ENCODE measurements around the gene SERTAD2. TPM values are rescaled to one million over a fixed set of nuclear protein-coding genes. Genes with fewer than 3 reads are reported as not detected.
A peak's percentile ranks its signal among the peaks of the same experiment; 100 is the strongest.

Gene SERTAD2
- total and polyA plus RNA-seq, 2 donors = 14.6 to 17.6 TPM

DNA sequence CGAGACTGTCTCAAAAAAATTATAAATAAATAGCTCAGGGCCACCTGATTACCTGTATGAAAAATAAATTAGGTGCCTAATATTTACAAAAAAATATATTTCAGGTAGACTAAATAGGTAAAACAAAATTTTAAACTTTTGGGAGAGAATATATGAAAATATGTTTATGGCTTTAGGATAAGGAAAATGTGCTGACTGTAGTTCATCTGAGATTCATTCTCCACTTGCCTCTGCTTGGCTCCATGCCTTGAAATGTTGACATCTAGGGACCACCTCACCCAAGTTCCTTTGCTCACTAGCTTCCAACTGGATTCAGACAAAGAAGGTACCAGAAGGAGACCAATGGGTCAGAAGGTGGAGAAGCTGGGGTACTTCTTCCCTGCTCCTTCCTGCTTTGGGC is 9.7 kb upstream of the SERTAD2 start:
- Histone ChIP-seq H3K4me1 (ENCODE audit: insufficient read depth) (no peaks in the 10 kb centered on the region), H3K27ac (ENCODE audit: low read depth) (no peak overlapping the region), H3K4me3 (ENCODE audit: low read depth, low read length) (no peak overlapping the region), H3K36me3 (ENCODE audit: insufficient read depth) (no peaks in the 10 kb centered on the region)
- 97% methylated on average over 1 of the region's 1 CpG for WGBS
- no peak for DNase-seq (ENCODE audit: extremely low spot score)

DNA sequence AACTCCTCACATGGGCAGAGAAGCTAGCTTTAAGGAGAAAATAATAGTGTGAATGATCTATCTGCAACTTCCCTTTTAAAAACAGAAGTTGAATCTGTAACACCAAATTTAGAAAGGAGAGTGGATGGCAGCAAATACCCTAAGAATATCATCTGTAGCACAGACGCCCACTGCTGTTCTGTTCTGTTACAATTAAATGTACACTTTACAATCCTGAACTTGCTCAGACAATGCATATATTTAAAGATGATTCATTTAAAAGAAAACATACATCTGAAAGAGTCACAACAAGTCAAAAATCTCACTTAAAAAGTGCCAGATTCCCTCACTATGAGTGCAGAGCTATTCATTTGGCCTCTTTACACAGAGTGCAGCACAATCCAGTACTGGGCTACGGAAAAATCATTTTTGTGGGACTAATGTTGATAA is 8.0 kb upstream of the SERTAD2 start:
- H3K36me3 ChIP-seq (ENCODE audit: insufficient read depth) = no peaks in the 10 kb centered on the region
- no peaks in the 10 kb centered on the region for H3K4me1 ChIP-seq (ENCODE audit: insufficient read depth)
- WGBS = 73% methylated on average over 2 of the region's 2 CpGs
- H3K27ac ChIP-seq (ENCODE audit: low read depth) = no peak overlapping the region
- no peak for DNase-seq (ENCODE audit: extremely low spot score)
- no peak overlapping the region for H3K4me3 ChIP-seq (ENCODE audit: low read depth, low read length)

DNA sequence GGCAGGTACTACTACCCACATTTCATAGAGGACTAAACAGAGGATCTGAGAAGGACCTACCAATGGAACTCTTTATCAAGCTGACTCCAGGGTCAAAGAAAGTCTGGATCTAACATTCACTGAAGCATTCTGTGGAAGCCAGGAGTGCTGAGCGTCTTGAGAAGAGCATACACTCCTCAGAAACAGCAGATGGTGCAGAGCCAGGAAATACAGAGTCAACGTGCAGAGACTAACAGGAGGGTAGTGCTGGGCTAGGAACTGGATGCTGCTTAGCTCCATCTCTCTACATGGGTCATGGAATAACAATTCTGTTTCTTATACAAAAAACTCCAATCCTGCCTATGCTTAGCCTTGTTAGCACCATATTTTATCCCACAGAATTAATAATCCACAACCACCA is 5.5 kb upstream of the SERTAD2 start:
- no peak for DNase-seq (ENCODE audit: extremely low spot score)
- Histone ChIP-seq H3K36me3 (ENCODE audit: insufficient read depth) (no peaks in the 10 kb centered on the region), H3K4me1 (ENCODE audit: insufficient read depth) (no peaks in the 10 kb centered on the region), H3K27ac (ENCODE audit: low read depth) (no peak overlapping the region), H3K4me3 (ENCODE audit: low read depth, low read length) (no peak overlapping the region)
- 82% methylated on average over 2 of the region's 2 CpGs for WGBS

GRCh38 chr2:64658269-64658668 is 4.6 kb upstream of the SERTAD2 start:
- 96% methylated on average over 6 of the region's 6 CpGs for WGBS
- no peaks in the 10 kb centered on the region for H3K36me3 ChIP-seq (ENCODE audit: insufficient read depth)
- H3K4me1 ChIP-seq (ENCODE audit: insufficient read depth) = no peaks in the 10 kb centered on the region
- no peak for DNase-seq (ENCODE audit: extremely low spot score)
- no peak overlapping the region for H3K4me3 ChIP-seq (ENCODE audit: low read depth, low read length)
- no peak overlapping the region for H3K27ac ChIP-seq (ENCODE audit: low read depth)

DNA sequence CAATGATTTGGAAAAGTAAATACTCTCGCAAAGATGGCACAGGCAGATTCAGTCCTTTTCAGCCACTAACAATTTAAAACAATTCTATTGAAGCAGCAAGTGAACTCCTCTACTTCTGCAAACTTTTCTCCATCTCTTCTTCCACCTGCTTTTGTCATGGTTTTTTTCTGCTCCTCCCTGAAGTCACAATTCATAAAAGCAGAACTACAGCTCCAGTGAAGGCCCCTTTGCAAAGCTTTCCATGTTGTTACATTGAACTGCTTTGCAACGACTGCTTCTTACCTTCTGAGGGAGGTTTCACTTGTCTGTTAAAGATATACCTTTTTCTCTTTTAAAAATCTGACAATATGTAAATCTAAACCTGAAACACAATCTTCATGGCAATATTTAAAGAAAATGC is 3.7 kb upstream of the SERTAD2 start:
- Histone ChIP-seq H3K36me3 (ENCODE audit: insufficient read depth) (no peaks in the 10 kb centered on the region), H3K4me1 (ENCODE audit: insufficient read depth) (no peaks in the 10 kb centered on the region), H3K27ac (ENCODE audit: low read depth) (no peak overlapping the region), H3K4me3 (ENCODE audit: low read depth, low read length) (no peak overlapping the region)
- DNase-seq (ENCODE audit: extremely low spot score) = no peak
- WGBS = 90% methylated on average over 2 of the region's 2 CpGs

DNA sequence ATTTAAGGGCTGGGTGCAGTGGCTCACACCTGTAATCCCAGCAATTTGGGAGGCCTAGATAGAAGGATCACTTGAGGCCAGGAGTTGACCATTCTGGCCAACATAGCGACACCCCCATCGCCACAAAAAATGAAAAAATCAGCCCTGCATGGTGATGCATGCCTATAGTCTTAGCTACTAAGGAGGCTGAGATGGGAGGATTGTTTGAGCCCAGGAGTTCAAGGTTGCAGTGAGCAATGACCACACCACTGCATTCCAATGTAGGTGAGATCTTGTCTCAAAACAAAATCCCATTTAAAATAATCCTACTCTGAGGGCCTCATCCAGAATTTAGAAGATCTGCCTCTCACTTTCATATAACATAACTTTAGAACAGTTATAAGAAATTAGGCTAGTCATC is 2.7 kb upstream of the SERTAD2 start:
- Histone ChIP-seq H3K4me3 (ENCODE audit: low read depth, low read length) (no peak overlapping the region), H3K4me1 (ENCODE audit: insufficient read depth) (no peaks in the 10 kb centered on the region), H3K27ac (ENCODE audit: low read depth) (no peak overlapping the region), H3K36me3 (ENCODE audit: insufficient read depth) (no peaks in the 10 kb centered on the region)
- DNase-seq (ENCODE audit: extremely low spot score) = no peak
- WGBS = 96% methylated on average over 2 of the region's 2 CpGs

- WGBS = 83% methylated on average over 3 of the region's 3 CpGs
- Histone ChIP-seq H3K4me1 (ENCODE audit: insufficient read depth) (no peaks in the 10 kb centered on the region), H3K27ac (ENCODE audit: low read depth) (no peak overlapping the region), H3K36me3 (ENCODE audit: insufficient read depth) (no peaks in the 10 kb centered on the region), H3K4me3 (ENCODE audit: low read depth, low read length) (no peak overlapping the region)
- DNase-seq (ENCODE audit: extremely low spot score) = no peak
These were observed 2.2 kb upstream of the SERTAD2 start for GRCh38 chr2:64655873-64656272.

DNA sequence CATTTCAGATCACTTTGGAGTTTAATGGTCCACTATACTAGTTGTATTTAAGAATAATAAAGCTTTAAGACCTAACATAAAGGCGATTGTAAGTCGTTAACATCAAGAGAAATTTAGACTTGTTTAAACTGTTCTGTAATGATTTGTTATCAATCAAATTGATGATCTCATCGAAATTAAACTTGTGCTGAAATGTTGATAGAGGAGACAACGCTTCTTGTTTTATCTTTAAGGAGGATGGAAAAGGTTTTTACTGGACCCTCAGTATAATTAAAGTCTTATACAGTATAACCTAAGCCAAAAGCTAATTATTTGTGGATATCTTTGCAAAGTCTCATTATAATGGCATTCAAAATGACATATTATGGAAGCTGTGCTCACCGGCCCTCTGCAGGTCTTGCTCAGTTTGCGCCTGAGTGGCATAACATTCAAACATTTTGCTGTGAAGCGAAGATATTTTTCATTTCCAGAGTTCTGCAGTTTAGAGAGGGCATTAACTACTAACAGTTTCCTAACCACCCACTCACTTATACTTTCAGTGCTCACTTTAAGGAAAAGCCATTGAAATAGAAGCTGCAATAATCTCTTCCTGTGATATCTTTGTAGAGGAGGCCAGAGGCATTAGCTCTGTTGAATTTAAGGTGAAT is 1.4 kb upstream of the SERTAD2 start:
- DNase-seq (ENCODE audit: extremely low spot score) = no peak
- no peak overlapping the region for H3K4me3 ChIP-seq (ENCODE audit: low read depth, low read length)
- no peak overlapping the region for H3K27ac ChIP-seq (ENCODE audit: low read depth)
- WGBS = 61% methylated on average over 7 of the region's 7 CpGs
- H3K4me1 ChIP-seq (ENCODE audit: insufficient read depth) = no peaks in the 10 kb centered on the region
- no peaks in the 10 kb centered on the region for H3K36me3 ChIP-seq (ENCODE audit: insufficient read depth)

- Histone ChIP-seq H3K4me3 (ENCODE audit: low read depth, low read length) (peak overlapping the region; percentile 81), H3K36me3 (ENCODE audit: insufficient read depth) (no peaks in the 10 kb centered on the region), H3K27ac (ENCODE audit: low read depth) (peak overlapping the region; percentile 100), H3K4me1 (ENCODE audit: insufficient read depth) (no peaks in the 10 kb centered on the region)
- WGBS = under 1% methylated on average over 70 of the region's 70 CpGs
- no peak for DNase-seq (ENCODE audit: extremely low spot score)
These were observed 524 bp upstream of the SERTAD2 start for GRCh38 chr2:64654063-64654811.

DNA sequence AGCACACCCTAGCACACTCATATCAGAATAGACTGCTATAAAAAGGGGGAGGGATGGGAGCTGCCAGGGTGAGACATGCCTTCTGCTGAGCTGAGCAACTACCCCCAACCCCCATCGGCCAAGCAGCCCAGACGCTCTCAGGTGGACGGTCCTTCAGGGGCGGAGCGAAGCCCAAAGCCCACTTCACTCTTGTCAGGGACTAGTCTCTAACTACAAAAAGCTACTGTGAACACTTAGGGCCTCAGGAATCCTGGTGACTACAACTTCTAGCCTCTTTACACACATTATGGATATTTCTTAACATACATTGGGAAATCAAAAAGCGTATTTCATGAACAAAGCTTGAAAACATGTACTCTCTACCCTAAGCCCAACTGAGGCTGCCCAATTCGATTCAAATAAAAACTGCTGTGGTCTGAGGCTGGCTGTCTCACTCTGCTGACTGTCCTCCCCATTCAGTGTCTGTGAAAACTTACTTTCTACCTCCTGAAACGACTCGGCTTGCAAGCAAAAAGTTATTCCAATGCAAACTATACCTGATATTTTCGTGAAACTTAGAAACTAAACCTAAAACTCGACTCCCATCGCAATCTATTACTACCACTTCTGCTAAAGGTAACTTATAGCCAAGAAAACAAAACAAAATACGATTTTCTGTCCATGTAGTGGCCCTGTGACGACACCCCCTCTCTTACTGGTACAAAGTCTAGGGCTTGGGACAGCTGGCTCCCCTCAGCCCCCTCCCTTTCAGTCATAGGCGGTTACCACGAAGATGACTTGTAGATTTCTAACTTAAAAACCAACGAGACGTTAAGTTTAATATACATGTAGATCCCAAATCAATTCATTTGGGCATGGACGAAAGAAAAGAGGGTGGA is 1.2 kb downstream of the SERTAD2 start:
- Histone ChIP-seq H3K36me3 (ENCODE audit: insufficient read depth) (no peaks in the 10 kb centered on the region), H3K27ac (ENCODE audit: low read depth) (peak overlapping the region; percentile 99), H3K4me3 (ENCODE audit: low read depth, low read length) (peak overlapping the region; percentile 81), H3K4me1 (ENCODE audit: insufficient read depth) (no peaks in the 10 kb centered on the region)
- 4% methylated on average over 19 of the region's 19 CpGs for WGBS
- DNase-seq (ENCODE audit: extremely low spot score) = no peak

GRCh38 chr2:64651590-64651989 is 2.1 kb downstream of the SERTAD2 start:
- H3K4me1 ChIP-seq (ENCODE audit: insufficient read depth) = no peaks in the 10 kb centered on the region
- no peak overlapping the region for H3K27ac ChIP-seq (ENCODE audit: low read depth)
- 51% methylated on average over 4 of the region's 4 CpGs for WGBS
- H3K4me3 ChIP-seq (ENCODE audit: low read depth, low read length) = no peak overlapping the region
- no peak for DNase-seq (ENCODE audit: extremely low spot score)
- no peaks in the 10 kb centered on the region for H3K36me3 ChIP-seq (ENCODE audit: insufficient read depth)

GRCh38 chr2:64650722-64651338 is 2.9 kb downstream of the SERTAD2 start:
- H3K27ac ChIP-seq (ENCODE audit: low read depth) = no peak overlapping the region
- no peak for DNase-seq (ENCODE audit: extremely low spot score)
- H3K4me1 ChIP-seq (ENCODE audit: insufficient read depth) = no peaks in the 10 kb centered on the region
- H3K36me3 ChIP-seq (ENCODE audit: insufficient read depth) = no peaks in the 10 kb centered on the region
- H3K4me3 ChIP-seq (ENCODE audit: low read depth, low read length) = no peak overlapping the region
- 90% methylated on average over 5 of the region's 5 CpGs for WGBS

GRCh38 chr2:64650296-64650695 is 3.4 kb downstream of the SERTAD2 start:
- Histone ChIP-seq H3K27ac (ENCODE audit: low read depth) (no peak overlapping the region), H3K4me1 (ENCODE audit: insufficient read depth) (no peaks in the 10 kb centered on the region), H3K4me3 (ENCODE audit: low read depth, low read length) (no peak overlapping the region), H3K36me3 (ENCODE audit: insufficient read depth) (no peaks in the 10 kb centered on the region)
- 90% methylated on average over 5 of the region's 5 CpGs for WGBS
- no peak for DNase-seq (ENCODE audit: extremely low spot score)

Measured in urinary bladder (tissue), 4 donors.